ENCODE measurements around the gene TOM1L2.

The TOM1L2 gene

GRCh38 chr17:17931159-17931558 lies 41.0 kb downstream of the TOM1L2 start:
- H3K36me3 ChIP-seq: no peaks in the 10 kb centered on the region
- H3K9me3 ChIP-seq: no peaks in the 10 kb centered on the region
- no peak overlapping the region for H3K4me3 ChIP-seq (ENCODE audit: low read depth, low read length)
- TF ChIP-seq, protein P1, sequence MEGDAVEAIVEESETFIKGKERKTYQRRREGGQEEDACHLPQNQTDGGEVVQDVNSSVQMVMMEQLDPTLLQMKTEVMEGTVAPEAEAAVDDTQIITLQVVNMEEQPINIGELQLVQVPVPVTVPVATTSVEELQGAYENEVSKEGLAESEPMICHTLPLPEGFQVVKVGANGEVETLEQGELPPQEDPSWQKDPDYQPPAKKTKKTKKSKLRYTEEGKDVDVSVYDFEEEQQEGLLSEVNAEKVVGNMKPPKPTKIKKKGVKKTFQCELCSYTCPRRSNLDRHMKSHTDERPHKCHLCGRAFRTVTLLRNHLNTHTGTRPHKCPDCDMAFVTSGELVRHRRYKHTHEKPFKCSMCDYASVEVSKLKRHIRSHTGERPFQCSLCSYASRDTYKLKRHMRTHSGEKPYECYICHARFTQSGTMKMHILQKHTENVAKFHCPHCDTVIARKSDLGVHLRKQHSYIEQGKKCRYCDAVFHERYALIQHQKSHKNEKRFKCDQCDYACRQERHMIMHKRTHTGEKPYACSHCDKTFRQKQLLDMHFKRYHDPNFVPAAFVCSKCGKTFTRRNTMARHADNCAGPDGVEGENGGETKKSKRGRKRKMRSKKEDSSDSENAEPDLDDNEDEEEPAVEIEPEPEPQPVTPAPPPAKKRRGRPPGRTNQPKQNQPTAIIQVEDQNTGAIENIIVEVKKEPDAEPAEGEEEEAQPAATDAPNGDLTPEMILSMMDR (IDR thresholded peaks at IDR 0.05; ENCODE audit: low read depth, low read length): no peak
- no peak for DNase-seq
- H3K4me1 ChIP-seq: no peaks in the 10 kb centered on the region
- H3K27me3 ChIP-seq: no peaks in the 10 kb centered on the region

DNA sequence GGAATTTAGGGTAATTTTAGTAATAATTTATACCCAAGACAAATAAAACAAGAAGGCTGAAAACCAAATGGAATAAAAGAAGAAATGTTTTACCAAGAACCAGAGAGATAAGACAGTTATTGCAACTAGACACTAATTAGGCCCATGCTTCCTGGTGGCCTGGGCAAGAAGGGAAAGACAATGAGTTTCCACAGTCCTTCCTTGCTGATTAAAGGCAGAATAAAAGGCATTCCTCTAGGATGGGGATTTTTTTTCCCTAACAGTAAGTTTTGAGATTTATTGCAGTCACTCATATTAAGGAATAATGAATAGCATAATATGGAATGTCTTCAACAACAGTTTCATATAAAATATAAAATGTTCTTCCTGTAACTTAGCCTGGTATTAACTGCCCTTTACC lies 41.5 kb downstream of the TOM1L2 start:
- H3K9me3 ChIP-seq: no peaks in the 10 kb centered on the region
- TF ChIP-seq, protein P1 (IDR thresholded peaks at IDR 0.05; ENCODE audit: low read depth, low read length): no peak
- no peaks in the 10 kb centered on the region for H3K27me3 ChIP-seq
- no peaks in the 10 kb centered on the region for H3K36me3 ChIP-seq
- no peak overlapping the region for H3K4me3 ChIP-seq (ENCODE audit: low read depth, low read length)
- DNase-seq: no peak
- H3K4me1 ChIP-seq: no peaks in the 10 kb centered on the region

DNA sequence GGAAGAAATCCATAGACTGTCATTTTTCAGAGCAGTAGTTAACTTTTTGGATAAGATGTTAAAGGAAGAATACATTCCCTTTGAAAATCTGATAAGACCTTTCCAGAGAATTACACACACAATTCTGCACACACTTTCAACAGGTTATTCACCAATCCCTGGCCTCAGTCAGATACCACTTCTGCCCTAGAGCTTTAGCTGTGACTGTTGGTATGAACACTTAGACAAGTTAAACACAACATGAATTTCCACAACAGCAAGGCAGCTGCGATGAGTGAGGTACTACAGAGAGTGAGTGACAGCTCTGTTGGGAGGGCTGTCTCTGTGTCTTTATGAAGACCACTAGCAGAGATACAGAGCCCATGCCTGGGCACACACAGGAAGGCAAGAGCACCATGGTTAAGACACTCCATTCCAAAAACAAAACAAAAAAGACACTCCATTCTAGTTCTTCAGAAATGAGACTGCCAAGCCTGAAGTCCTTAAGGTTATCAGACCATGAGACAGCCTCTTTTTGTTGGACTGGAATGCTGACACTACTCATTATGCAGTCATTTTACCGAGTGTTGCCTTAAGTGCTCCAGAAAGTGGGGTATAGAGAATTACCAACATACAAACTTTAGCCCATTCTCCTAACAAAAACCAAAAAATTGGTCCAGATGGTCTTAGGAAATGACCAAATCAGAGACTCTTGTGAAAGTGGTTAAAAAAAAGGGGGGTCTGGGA lies 42.4 kb downstream of the TOM1L2 start:
- Histone ChIP-seq H3K4me3 (ENCODE audit: low read depth, low read length) (no peak overlapping the region), H3K36me3 (no peaks in the 10 kb centered on the region), H3K4me1 (no peaks in the 10 kb centered on the region), H3K27me3 (no peaks in the 10 kb centered on the region), H3K9me3 (no peaks in the 10 kb centered on the region)
- DNase-seq: no peak
- TF ChIP-seq, protein P1 (IDR thresholded peaks at IDR 0.05; ENCODE audit: low read depth, low read length): no peak

- Histone ChIP-seq H3K36me3 (no peaks in the 10 kb centered on the region), H3K27me3 (no peaks in the 10 kb centered on the region), H3K4me3 (ENCODE audit: low read depth, low read length) (no peak overlapping the region), H3K9me3 (no peaks in the 10 kb centered on the region), H3K4me1 (no peaks in the 10 kb centered on the region)
- TF ChIP-seq, protein P1 (IDR thresholded peaks at IDR 0.05; ENCODE audit: low read depth, low read length): no peak
- DNase-seq: no peak
Observed at GRCh38 chr17:17928398-17929287, 43.6 kb downstream of the TOM1L2 start.

- no peak overlapping the region for H3K4me3 ChIP-seq (ENCODE audit: low read depth, low read length)
- H3K9me3 ChIP-seq: no peaks in the 10 kb centered on the region
- peaks cover under 1% of the 10 kb centered on the region; the same call in 1 of the 2 replicates for H3K4me1 ChIP-seq
- TF ChIP-seq, protein P1 (IDR thresholded peaks at IDR 0.05; ENCODE audit: low read depth, low read length): no peak
- no peak for DNase-seq
- no peaks in the 10 kb centered on the region for H3K27me3 ChIP-seq
- H3K36me3 ChIP-seq: no peaks in the 10 kb centered on the region
Observed at GRCh38 chr17:17926840-17927449, 45.3 kb downstream of the TOM1L2 start.
